CD4-positive, alpha-beta T cell (primary cell): ENCODE results near the gene DIPK1B. TPM values are rescaled to one million over a fixed set of nuclear protein-coding genes. Genes with fewer than 3 reads are reported as not detected.

Experiments
- ATAC-seq: fragments of 200-7000 bp; cut with Tn5 transposase; one replicate; pipeline ENCODE4 v1.10.0; 2022; ENCODE audit warnings: mild to moderate bottlenecking; ENCODE audit not compliant: poor library complexity
- CTCF ChIA-PET: fragments of 350-600 bp; sonication (Branson Sonifier 250); formaldehyde crosslinking; loops from one replicate; lab custom pipeline; 2021; ENCODE audit warnings: antibody characterized with exemption, inconsistent platforms; lab: Charles Lee
- POLR2A ChIA-PET: fragments of 350-600 bp; sonication (Branson Sonifier 250); formaldehyde crosslinking; loops from one replicate; lab custom pipeline; 2021; ENCODE audit warnings: antibody characterized with exemption, inconsistent platforms; lab: Charles Lee
- DNase-seq, 14 experiments: peaks; one replicate each; pipeline ENCODE4 v3.0.0-alpha.2; 2013 to 2020; ENCODE audit warnings: mixed read lengths in 2 of 14
- H3K27ac ChIP-seq, 2 donors: one replicate each; pipeline versions ENCODE4 v1.5.1 to v1.7.0; 2013; ENCODE audit warnings: low read length in 2 of 2, low read depth in 1 of 2, mild to moderate bottlenecking in 1 of 2
- H3K27me3 ChIP-seq, 2 experiments: 1 replicate in 1 of 2; 2 replicates in 1 of 2; pipeline versions ENCODE4 v1.6.1 to v1.7.0; 2013; ENCODE audit warnings: low read length in 2 of 2, control low read depth in 1 of 2, mild to moderate bottlenecking in 1 of 2, moderate library complexity in 1 of 2; ENCODE audit not compliant: insufficient read depth in 2 of 2, control insufficient read depth in 1 of 2
- H3K36me3 ChIP-seq: one replicate; pipeline ENCODE4 v1.6.1; 2013; ENCODE audit warnings: low read length, control low read depth; ENCODE audit not compliant: insufficient read depth
- H3K4me1 ChIP-seq: one replicate; pipeline ENCODE4 v1.6.1; 2013; ENCODE audit warnings: low read length, control low read depth; ENCODE audit not compliant: insufficient read depth
- H3K4me3 ChIP-seq: one replicate; pipeline ENCODE4 v1.5.1; 2013; ENCODE audit warnings: mild to moderate bottlenecking, low read length, moderate library complexity
- H3K9me3 ChIP-seq, 2 experiments: 1 replicate in 1 of 2; 2 replicates in 1 of 2; pipeline versions ENCODE4 v1.6.1 to v1.7.0; 2013; ENCODE audit warnings: low read length in 2 of 2, mild to moderate bottlenecking in 2 of 2, control low read depth in 1 of 2, moderate library complexity in 1 of 2; ENCODE audit not compliant: control insufficient read depth in 1 of 2, insufficient read depth in 1 of 2
- H3K27ac Mint-ChIP-seq: one replicate; pipeline ENCODE4 v1.8.0; 2020; ENCODE audit warnings: mixed read lengths
- H3K27me3 Mint-ChIP-seq: one replicate; pipeline ENCODE4 v1.8.0; 2021; ENCODE audit warnings: mixed read lengths
- H3K36me3 Mint-ChIP-seq: one replicate; pipeline ENCODE4 v1.8.0; 2021; ENCODE audit warnings: low read depth, mixed read lengths
- H3K4me1 Mint-ChIP-seq: one replicate; pipeline ENCODE4 v1.8.0; 2021; ENCODE audit warnings: low read depth, mixed read lengths
- H3K4me3 Mint-ChIP-seq: one replicate; pipeline ENCODE4 v1.8.0; 2020; ENCODE audit warnings: mild to moderate bottlenecking, mixed read lengths
- H3K9me3 Mint-ChIP-seq: one replicate; pipeline ENCODE4 v1.8.0; 2020; ENCODE audit warnings: mixed read lengths
- CTCF ChIP-seq: fragments of 200-600 bp; IDR thresholded peaks from one replicate; pipeline ENCODE4 v1.8.0; 2022; ENCODE audit warnings: antibody characterized with exemption, mild to moderate bottlenecking
- intact Hi-C, 2 experiments: fragments of 100-400 bp; cut with DNase I in 1 of 2; cut with micrococcal nuclease in 1 of 2; formaldehyde crosslinking; loops; one replicate each; pipeline versions ENCODE4 v1.15.1 to v1.9.0; 2023 to 2025; cut with DNase I, micrococcal nuclease
- total RNA-seq, 174 experiments: library from RNA in 2 of 174; stranded (reverse) in 2 of 174; gene quantifications; one replicate each; pipeline ENCODE4 v1.2.3 and lab custom pipeline; 2021 to 2026

The DIPK1B gene
- total RNA-seq, 2 experiments from 2014 or later, result 0.11 TPM; not detected in 1

GRCh38 chr9:136739509-136739908 is 27.1 kb downstream of the DIPK1B start:
- Mint-ChIP-seq H3K4me1 (no peaks in the 10 kb centered on the region), H3K36me3 (no peaks in the 10 kb centered on the region), H3K9me3 (no peaks in the 10 kb centered on the region), H3K27ac (no peak overlapping the region), H3K4me3 (no peak overlapping the region), H3K27me3 (no peaks in the 10 kb centered on the region)
- Histone ChIP-seq H3K9me3 (peaks cover 0 to 25% of the 10 kb centered on the region in 2 experiments), H3K4me1 (peaks cover 19% of the 10 kb centered on the region), H3K27me3 (peaks cover 9 to 14% of the 10 kb centered on the region in 2 experiments), H3K27ac (no peak overlapping the region), H3K36me3 (no peaks in the 10 kb centered on the region), H3K4me3 (no peak overlapping the region)
- ATAC-seq (no peak), DNase-seq (no peak)
- CTCF ChIA-PET, result no interaction called here
- no peak for TF ChIP-seq CTCF
- intact Hi-C loops, result no loop called here
- POLR2A ChIA-PET, result no interaction called here

- POLR2A ChIA-PET, result no interaction called here
- Histone ChIP-seq H3K27me3 (peaks cover 9 to 14% of the 10 kb centered on the region in 2 experiments), H3K4me1 (peaks cover 19% of the 10 kb centered on the region), H3K27ac (no peak overlapping the region), H3K36me3 (no peaks in the 10 kb centered on the region), H3K4me3 (no peak overlapping the region), H3K9me3 (peaks cover 0 to 25% of the 10 kb centered on the region in 2 experiments)
- Mint-ChIP-seq H3K36me3 (no peaks in the 10 kb centered on the region), H3K9me3 (no peaks in the 10 kb centered on the region), H3K27me3 (peaks cover 3% of the 10 kb centered on the region), H3K4me1 (no peaks in the 10 kb centered on the region), H3K4me3 (no peak overlapping the region), H3K27ac (no peak overlapping the region)
- CTCF ChIA-PET, result no interaction called here
- TF ChIP-seq CTCF, result no peak
- DNase-seq, result no peak
- no peak for ATAC-seq
- intact Hi-C loops, result no loop called here
Observed at GRCh38 chr9:136740069-136740468, 27.7 kb downstream of the DIPK1B start.

GRCh38 chr9:136740491-136740890 is 28.1 kb downstream of the DIPK1B start:
- no peak overlapping the region for H3K27ac Mint-ChIP-seq
- no peaks in the 10 kb centered on the region for H3K36me3 Mint-ChIP-seq
- ChIA-PET POLR2A (no interaction called here), CTCF (no interaction called here)
- DNase-seq (no peak), ATAC-seq (no peak)
- Histone ChIP-seq H3K9me3 (peaks cover 0 to 25% of the 10 kb centered on the region in 2 experiments), H3K4me1 (peaks cover 19% of the 10 kb centered on the region), H3K27me3 (peaks cover 9 to 14% of the 10 kb centered on the region in 2 experiments), H3K27ac (no peak overlapping the region), H3K4me3 (no peak overlapping the region), H3K36me3 (no peaks in the 10 kb centered on the region)
- intact Hi-C loops, result no loop called here
- TF ChIP-seq CTCF, result no peak
- no peaks in the 10 kb centered on the region for H3K4me1 Mint-ChIP-seq
- peaks cover 4% of the 10 kb centered on the region for H3K27me3 Mint-ChIP-seq
- no peaks in the 10 kb centered on the region for H3K9me3 Mint-ChIP-seq
- no peak overlapping the region for H3K4me3 Mint-ChIP-seq
